OCI-LY7 (cell line): ENCODE measurements around the gene HK3.
"Not testable (repeated sequence)": the region's sequence is repeated elsewhere in the genome, so short reads cannot be mapped to it uniquely, and the experiment has no call there.

Experiments used
- CTCF ChIP-seq: fragments of 200-600 bp; sonication (generic); conservative IDR thresholded peaks from 2 replicates; pipeline ENCODE4 v1.5.1; 2014; ENCODE audit warnings: mild to moderate bottlenecking, antibody characterized with exemption, low read length, moderate library complexity, mixed read lengths
- EZH2phosphoT487 ChIP-seq: fragments of 200-600 bp; sonication (generic); IDR thresholded peaks from 2 replicates; pipeline ENCODE4 v1.6.1; 2018; ENCODE audit warnings: low read depth, borderline replicate concordance, mild to moderate bottlenecking, mixed run types, antibody characterized with exemption, low read length, moderate library complexity, mixed read lengths

- not testable (repeated sequence) for TF ChIP-seq CTCF, EZH2phosphoT487
Observed at GRCh38 chr5:176872586-176872985, 26.6 kb downstream of the HK3 start.
